Spleen (tissue), 7 donors: ENCODE measurements around the gene LRRC26.

ENCODE experiments used
- CTCF ChIP-seq, 11 experiments: fragments of 200-600 bp in 7 of 11; fragments of 450-650 bp in 4 of 11; sonication (generic) in 4 of 11; IDR thresholded peaks in 8 of 11; conservative IDR thresholded peaks in 3 of 11; 1 replicate in 7 of 11; 2 replicates in 4 of 11; pipeline versions ENCODE4 v1.4.0 to v1.8.0; 2016 to 2021; ENCODE audit warnings: antibody characterized with exemption in 11 of 11, inconsistent platforms in 4 of 11, mild to moderate bottlenecking in 1 of 11
- POLR2A ChIP-seq, 3 donors: fragments of 450-650 bp; IDR thresholded peaks; one replicate each; pipeline ENCODE4 v1.5.1; 2017; ENCODE audit warnings: antibody characterized with exemption in 3 of 3, mild to moderate bottlenecking in 1 of 3
- POLR2AphosphoS5 ChIP-seq, 3 donors: sonication (generic); formaldehyde crosslinking; IDR thresholded peaks; one replicate each; pipeline ENCODE4 v1.5.1; 2017; ENCODE audit warnings: antibody characterized with exemption in 3 of 3
- donor health status: DM: no; HTN: no; CAD: no; lungs with moderate emphysema.
- donor health status: DM: no; HTN: no; CAD: no.
- donor health status: DM: no; HTN: no; CAD: no.

GRCh38 chr9:137191245-137191644 is 21.4 kb upstream of the LRRC26 start:
- TF ChIP-seq POLR2A (IDR thresholded peaks at IDR 0.05) (no peak), CTCF (IDR thresholded peaks at IDR 0.05 in 8 of 11, conservative IDR thresholded peaks at IDR 0.05 in 3 of 11) (no peak), POLR2AphosphoS5 (IDR thresholded peaks at IDR 0.05) (no peak)
